Fibroblast of lung (primary cell): ENCODE measurements around the gene ARHGAP18. TPM values are rescaled to one million over a fixed set of nuclear protein-coding genes. Genes with fewer than 3 reads are reported as not detected.

Source experiments
- DNase-seq, 2 donors: peaks; one replicate each; pipeline versions ENCODE4 v3.0.0 to v3.0.0-alpha.2; 2010; ENCODE audit warnings: low read depth in 2 of 2
- H2AFZ ChIP-seq: 2 replicates; pipeline ENCODE4 v1.5.1; 2012; ENCODE audit warnings: low read length, control low read depth, inconsistent platforms
- H3K27ac ChIP-seq: 2 replicates; pipeline ENCODE4 v1.5.1; 2011; ENCODE audit warnings: low read length, control low read depth; ENCODE audit not compliant: insufficient read depth
- H3K27me3 ChIP-seq: 2 replicates; pipeline ENCODE4 v1.5.1; 2011; ENCODE audit warnings: mild to moderate bottlenecking, low read length; ENCODE audit not compliant: control insufficient read depth, insufficient read depth
- H3K36me3 ChIP-seq: 2 replicates; pipeline ENCODE4 v1.5.1; 2011; ENCODE audit warnings: low read length; ENCODE audit not compliant: control insufficient read depth, insufficient read depth
- H3K4me1 ChIP-seq: 2 replicates; pipeline ENCODE4 v1.5.1; 2011; ENCODE audit warnings: low read length; ENCODE audit not compliant: control insufficient read depth, insufficient read depth; ENCODE audit errors: extremely low read depth
- H3K4me2 ChIP-seq: 2 replicates; pipeline ENCODE4 v1.5.1; 2011; ENCODE audit warnings: low read length, control low read depth; ENCODE audit not compliant: insufficient read depth; ENCODE audit errors: extremely low read depth
- H3K4me3 ChIP-seq, 4 experiments: fragments of 200-600 bp in 1 of 4; sonication (generic) in 1 of 4; replicated peaks in 1 of 4; 2 replicates each; pipeline ENCODE4 v1.5.1; 2011 to 2016; ENCODE audit warnings: low read length in 4 of 4, low read depth in 3 of 4, mild to moderate bottlenecking in 3 of 4, control low read depth in 2 of 4, inconsistent platforms in 1 of 4, mixed read lengths in 1 of 4; ENCODE audit not compliant: insufficient read depth in 1 of 4; ENCODE audit errors: control extremely low read depth in 1 of 4
- H3K79me2 ChIP-seq: 2 replicates; pipeline ENCODE4 v1.5.1; 2012; ENCODE audit warnings: mild to moderate bottlenecking, low read length, inconsistent platforms; ENCODE audit not compliant: control insufficient read depth, insufficient read depth
- H3K9ac ChIP-seq: 2 replicates; pipeline ENCODE4 v1.5.1; 2011; ENCODE audit warnings: mild to moderate bottlenecking, low read length, control low read depth; ENCODE audit not compliant: insufficient read depth
- H3K9me3 ChIP-seq: 2 replicates; pipeline ENCODE4 v1.5.1; 2012; ENCODE audit warnings: low read depth, low read length; ENCODE audit not compliant: control insufficient read depth, insufficient read depth
- H4K20me1 ChIP-seq: 2 replicates; pipeline ENCODE4 v1.5.1; 2011; ENCODE audit warnings: low read length; ENCODE audit not compliant: control insufficient read depth, insufficient read depth; ENCODE audit errors: extremely low read depth
- CTCF ChIP-seq, 2 donors: IDR thresholded peaks in 1 of 2; conservative IDR thresholded peaks in 1 of 2; 1 replicate in 1 of 2; 2 replicates in 1 of 2; pipeline ENCODE4 v1.5.1; 2011 to 2012; ENCODE audit warnings: low read length in 2 of 2, control low read depth in 1 of 2, inconsistent platforms in 1 of 2, low read depth in 1 of 2, mild to moderate bottlenecking in 1 of 2
- EZH2 ChIP-seq: IDR thresholded peaks from 2 replicates; pipeline ENCODE4 v1.5.1; 2012; ENCODE audit warnings: low read length, control low read depth, mild to moderate bottlenecking; ENCODE audit errors: missing control alignments
- polyA plus RNA-seq, 2 donors: library from polyadenylated mRNA; depleted of rRNA in 1 of 2; stranded (reverse) in 1 of 2; unstranded in 1 of 2; fragments of >200 nt; gene quantifications; 2 replicates each; pipeline ENCODE4 v1.2.1, GENCODE V29; 2011 to 2012; ENCODE audit warnings: missing spikeins in 1 of 2
- total RNA-seq: library from RNA; depleted of rRNA; stranded (reverse); fragments of >200 nt; gene quantifications from 2 replicates; pipeline ENCODE4 v1.2.1, GENCODE V29; 2014

ARHGAP18 gene
- total and polyA plus RNA-seq, 2 donors (not counting 1 experiment from before 2014, with no cell fraction given), result 18.6 to 38.3 TPM

DNA sequence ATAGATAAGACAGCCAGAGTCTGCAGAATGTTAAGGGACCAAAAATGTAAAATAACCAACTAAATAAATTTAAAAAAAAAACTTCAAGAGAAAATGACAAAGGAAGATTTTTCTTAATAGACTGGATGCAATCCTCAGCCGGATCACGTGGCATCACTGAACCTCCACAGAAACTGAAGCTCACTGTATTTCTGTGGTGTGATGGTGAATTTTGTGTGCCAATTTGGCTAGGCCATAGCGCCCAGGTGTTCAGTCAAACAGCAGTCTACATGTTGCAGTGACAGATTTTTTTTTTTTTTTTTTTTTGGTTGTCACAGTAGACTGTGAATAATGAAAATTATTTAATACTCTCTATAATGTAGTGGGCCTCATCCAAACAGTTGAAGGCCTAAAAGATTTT lies 95.5 kb downstream of the ARHGAP18 start:
- TF ChIP-seq CTCF (conservative IDR thresholded peaks at IDR 0.05 in 1 of 2, IDR thresholded peaks at IDR 0.05 in 1 of 2; ENCODE audit: low read depth in 1 of 2, low read length in 2 of 2) (no peak), EZH2 (no peak)
- no peak overlapping the region for H3K4me2 ChIP-seq
- H3K9me3 ChIP-seq, result no peaks in the 10 kb centered on the region
- no peak overlapping the region for H3K27ac ChIP-seq
- H2AFZ ChIP-seq, result no peak overlapping the region
- H3K4me1 ChIP-seq, result no peaks in the 10 kb centered on the region
- H3K79me2 ChIP-seq, result no peaks in the 10 kb centered on the region
- no peak overlapping the region for H3K9ac ChIP-seq
- no peaks in the 10 kb centered on the region for H4K20me1 ChIP-seq
- H3K36me3 ChIP-seq, result no peaks in the 10 kb centered on the region
- DNase-seq, result no peak
- H3K27me3 ChIP-seq, result no peaks in the 10 kb centered on the region
- no peak overlapping the region for H3K4me3 ChIP-seq

DNA sequence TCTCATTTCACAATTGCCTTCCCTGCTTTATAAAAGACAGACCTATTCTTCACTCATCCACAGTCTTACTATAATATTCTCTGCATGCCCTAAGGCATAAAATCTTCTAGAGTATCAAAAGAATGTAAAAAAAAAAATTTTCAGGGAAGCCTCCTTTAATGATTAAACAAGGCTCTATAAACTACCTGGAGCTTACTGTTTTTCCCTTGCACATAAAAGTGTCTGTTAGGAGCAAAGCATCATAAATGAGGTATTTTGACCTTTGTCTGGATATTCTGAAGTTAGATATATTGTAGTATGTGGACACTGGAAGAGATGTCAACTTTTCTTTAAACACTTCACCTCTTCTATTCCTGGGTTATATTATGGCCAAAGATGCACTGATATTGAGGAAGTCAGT lies 97.5 kb downstream of the ARHGAP18 start:
- Histone ChIP-seq H3K36me3 (no peaks in the 10 kb centered on the region), H3K4me3 (no peak overlapping the region), H3K27me3 (no peaks in the 10 kb centered on the region), H3K79me2 (no peaks in the 10 kb centered on the region), H2AFZ (no peak overlapping the region), H3K4me2 (no peak overlapping the region), H4K20me1 (no peaks in the 10 kb centered on the region), H3K9ac (no peak overlapping the region), H3K4me1 (no peaks in the 10 kb centered on the region), H3K9me3 (no peaks in the 10 kb centered on the region), H3K27ac (no peak overlapping the region)
- TF ChIP-seq EZH2 (no peak), CTCF (conservative IDR thresholded peaks at IDR 0.05 in 1 of 2, IDR thresholded peaks at IDR 0.05 in 1 of 2; ENCODE audit: low read depth in 1 of 2, low read length in 2 of 2) (no peak)
- DNase-seq, result no peak

DNA sequence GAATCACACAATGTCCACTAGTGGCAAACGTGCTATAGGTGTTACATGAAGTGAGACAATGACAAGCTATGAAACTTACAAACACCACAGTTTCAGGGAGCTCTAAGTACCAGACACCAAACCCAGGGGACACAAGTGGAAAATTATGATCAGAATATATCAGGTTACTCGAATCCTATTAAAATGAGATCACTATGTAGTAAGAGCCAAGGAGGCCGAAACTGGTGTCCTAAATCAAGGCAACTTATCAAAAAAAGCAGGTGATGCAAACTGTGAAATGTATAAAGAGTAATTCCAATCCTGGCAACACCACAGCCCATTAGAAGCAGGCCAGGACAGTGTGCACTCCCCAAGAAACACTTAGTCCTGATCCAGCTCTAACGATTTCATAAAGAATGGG lies 100.3 kb downstream of the ARHGAP18 start:
- no peaks in the 10 kb centered on the region for H3K9me3 ChIP-seq
- H3K4me1 ChIP-seq, result no peaks in the 10 kb centered on the region
- no peaks in the 10 kb centered on the region for H4K20me1 ChIP-seq
- no peak overlapping the region for H3K27ac ChIP-seq
- DNase-seq, result no peak
- H3K27me3 ChIP-seq, result no peaks in the 10 kb centered on the region
- no peak overlapping the region for H2AFZ ChIP-seq
- no peak overlapping the region for H3K4me3 ChIP-seq
- H3K9ac ChIP-seq, result no peak overlapping the region
- no peaks in the 10 kb centered on the region for H3K36me3 ChIP-seq
- TF ChIP-seq EZH2, result no peak
- TF ChIP-seq CTCF (conservative IDR thresholded peaks at IDR 0.05 in 1 of 2, IDR thresholded peaks at IDR 0.05 in 1 of 2; ENCODE audit: low read depth in 1 of 2, low read length in 2 of 2), result no peak
- H3K4me2 ChIP-seq, result no peak overlapping the region
- no peaks in the 10 kb centered on the region for H3K79me2 ChIP-seq
